ENCODE data around the gene AGFG2. TPM values are rescaled to one million over a fixed set of nuclear protein-coding genes. Genes with fewer than 3 reads are reported as not detected.

Gene AGFG2
- total RNA-seq, 1 donor from 2014 or later = 6.2 TPM

- Mint-ChIP-seq H3K4me1 (ENCODE audit: low read depth, unreplicated experiment) (peaks cover 2% of the 10 kb centered on the region), H3K27me3 (ENCODE audit: low read depth, unreplicated experiment) (peaks cover 14% of the 10 kb centered on the region), H3K36me3 (ENCODE audit: low read depth, unreplicated experiment) (peaks cover 10% of the 10 kb centered on the region), H3K27ac (ENCODE audit: unreplicated experiment) (no peak overlapping the region), H3K4me3 (ENCODE audit: unreplicated experiment) (no peak overlapping the region), H3K9me3 (ENCODE audit: unreplicated experiment) (no peaks in the 10 kb centered on the region)
- H3K4me2 ChIP-seq (ENCODE audit: low read length) = no peak overlapping the region
- no peaks in the 10 kb centered on the region for H3K79me2 ChIP-seq (ENCODE audit: insufficient read depth, low read length)
- FAIRE-seq (no peak), DNase-seq (ENCODE audit: low read depth) (no peak)
- H3K9me3 ChIP-seq (ENCODE audit: insufficient read depth, low read depth, low read length) = no peaks in the 10 kb centered on the region
- no peaks in the 10 kb centered on the region for H4K20me1 ChIP-seq (ENCODE audit: insufficient read depth, low read length)
- no peak overlapping the region for H3K27ac ChIP-seq (ENCODE audit: low read depth, low read length)
- no peak overlapping the region for H3K4me3 ChIP-seq (ENCODE audit: insufficient read depth, low read depth, low read length)
- H3K36me3 ChIP-seq (ENCODE audit: insufficient read depth, low read length) = no peaks in the 10 kb centered on the region
- TF ChIP-seq CTCF (IDR thresholded peaks at IDR 0.05; ENCODE audit: insufficient read depth, low read depth, low read length) (no peak), EZH2 (IDR thresholded peaks at IDR 0.05; ENCODE audit: insufficient read depth, low read length) (no peak)
- H2AFZ ChIP-seq (ENCODE audit: low read depth, low read length) = no peak overlapping the region
- no peak overlapping the region for H3K9ac ChIP-seq (ENCODE audit: low read length)
- peaks cover 2% of the 10 kb centered on the region for H3K27me3 ChIP-seq (ENCODE audit: insufficient read depth, low read length)
- no peaks in the 10 kb centered on the region for H3K4me1 ChIP-seq (ENCODE audit: insufficient read depth, low read length)
Measured at GRCh38 chr7:100490483-100491191, 48.4 kb upstream of the AGFG2 start.

GRCh38 chr7:100491192-100491578, 47.8 kb upstream of the AGFG2 start:
- DNase-seq (ENCODE audit: low read depth) (no peak), FAIRE-seq (no peak)
- Histone ChIP-seq H3K27ac (ENCODE audit: low read depth, low read length) (no peak overlapping the region), H4K20me1 (ENCODE audit: insufficient read depth, low read length) (no peaks in the 10 kb centered on the region), H3K9me3 (ENCODE audit: insufficient read depth, low read depth, low read length) (no peaks in the 10 kb centered on the region), H3K4me2 (ENCODE audit: low read length) (no peak overlapping the region), H3K36me3 (ENCODE audit: insufficient read depth, low read length) (no peaks in the 10 kb centered on the region), H3K4me3 (ENCODE audit: insufficient read depth, low read depth, low read length) (no peak overlapping the region), H3K79me2 (ENCODE audit: insufficient read depth, low read length) (no peaks in the 10 kb centered on the region), H3K27me3 (ENCODE audit: insufficient read depth, low read length) (peaks cover 4% of the 10 kb centered on the region), H3K9ac (ENCODE audit: low read length) (no peak overlapping the region), H2AFZ (ENCODE audit: low read depth, low read length) (no peak overlapping the region), H3K4me1 (ENCODE audit: insufficient read depth, low read length) (no peaks in the 10 kb centered on the region)
- Mint-ChIP-seq H3K4me3 (ENCODE audit: unreplicated experiment) (no peak overlapping the region), H3K36me3 (ENCODE audit: low read depth, unreplicated experiment) (peaks cover 10% of the 10 kb centered on the region), H3K27me3 (ENCODE audit: low read depth, unreplicated experiment) (peaks cover 15% of the 10 kb centered on the region), H3K9me3 (ENCODE audit: unreplicated experiment) (no peaks in the 10 kb centered on the region), H3K4me1 (ENCODE audit: low read depth, unreplicated experiment) (no peaks in the 10 kb centered on the region), H3K27ac (ENCODE audit: unreplicated experiment) (no peak overlapping the region)
- TF ChIP-seq EZH2 (IDR thresholded peaks at IDR 0.05; ENCODE audit: insufficient read depth, low read length) (no peak), CTCF (IDR thresholded peaks at IDR 0.05; ENCODE audit: insufficient read depth, low read depth, low read length) (no peak)
